ENCODE data around the gene FOXK2. TPM values are rescaled to one million over a fixed set of nuclear protein-coding genes. Genes with fewer than 3 reads are reported as not detected.

Gene FOXK2
- total RNA-seq, 1 donor, result 16.1 TPM

DNA sequence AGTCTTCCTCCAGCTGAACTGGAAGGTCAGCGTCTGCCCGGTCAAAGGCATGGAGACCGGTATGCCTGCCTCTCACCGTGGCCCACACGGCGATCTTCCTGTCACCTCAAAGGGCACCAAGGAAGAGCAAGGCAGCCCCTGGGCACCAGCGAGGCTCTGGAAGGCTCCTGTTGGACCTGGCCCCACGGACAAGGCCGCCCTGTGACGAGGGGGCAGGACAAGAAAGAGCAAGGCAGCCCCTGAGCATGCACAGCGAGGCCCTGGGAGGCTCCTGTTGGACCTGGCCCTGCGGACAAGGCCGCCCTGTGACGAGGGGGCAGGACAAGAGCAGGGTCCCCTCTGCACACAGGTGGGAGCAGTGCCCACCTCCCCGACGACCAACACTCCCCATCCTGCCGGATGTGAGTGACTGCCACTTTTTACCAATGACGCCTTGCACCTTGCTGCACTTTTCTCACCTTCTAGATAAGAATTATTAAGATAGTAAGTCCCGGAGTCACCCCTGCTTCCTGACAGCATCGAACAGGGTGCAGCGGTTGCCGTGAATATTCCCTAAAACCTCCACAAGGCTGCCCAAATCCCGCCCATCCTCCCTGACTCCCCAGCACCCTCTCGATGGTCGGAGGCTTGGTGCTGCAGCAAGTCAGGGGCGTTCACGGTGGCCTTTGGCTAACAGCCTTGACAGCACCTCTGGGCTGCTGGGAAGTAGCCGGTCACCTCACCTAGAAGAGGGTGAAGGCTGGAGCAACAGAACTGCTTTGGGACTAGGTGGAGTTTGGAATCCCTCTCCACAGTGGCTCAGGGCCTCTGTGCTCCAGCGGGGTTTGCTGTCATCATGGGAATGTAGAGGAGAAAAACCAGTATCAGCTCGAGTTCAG lies 134.4 kb downstream of the FOXK2 start:
- Histone ChIP-seq H3K4me3 (ENCODE audit: low read length) (no peak overlapping the region), H3K27me3 (ENCODE audit: insufficient read depth, low read length) (no peaks in the 10 kb centered on the region)

More for the DNA sequence above, 134.4 kb downstream of the FOXK2 start:
- Histone ChIP-seq H3K4me1 (ENCODE audit: insufficient read depth, low read length) (peaks cover 19% of the 10 kb centered on the region), H3K9me3 (ENCODE audit: low read depth, low read length) (no peaks in the 10 kb centered on the region)

Other genes with a start within 250 kb of the FOXK2 start
- 89.3 TPM for gene CSNK1D, start 246.0 kb upstream of the FOXK2 start, total RNA-seq
- 48.5 TPM for gene CD7, start 202.1 kb upstream of the FOXK2 start, total RNA-seq
- gene SECTM1, start 186.0 kb upstream of the FOXK2 start, total RNA-seq, result 49.5 TPM
- gene TEX19, start 160.5 kb upstream of the FOXK2 start, total RNA-seq, result not detected
- gene UTS2R, start 148.0 kb upstream of the FOXK2 start, total RNA-seq, result not detected
- gene HEXD, start 101.4 kb upstream of the FOXK2 start, total RNA-seq, result 16.0 TPM
- gene OGFOD3, start 101.1 kb upstream of the FOXK2 start, total RNA-seq, result 11.9 TPM
- 32.4 TPM for gene CYBC1, start 69.0 kb upstream of the FOXK2 start, total RNA-seq
- 48.7 TPM for gene NARF, start 61.0 kb upstream of the FOXK2 start, total RNA-seq
- gene WDR45B, start 128.7 kb downstream of the FOXK2 start, total RNA-seq, result 73.3 TPM
- gene RAB40B, start 179.0 kb downstream of the FOXK2 start, total RNA-seq, result 0.63 TPM
- gene FN3KRP, start 197.0 kb downstream of the FOXK2 start, total RNA-seq, result 7.2 TPM
- 0.73 TPM for gene FN3K, start 215.9 kb downstream of the FOXK2 start, total RNA-seq
- 20.5 TPM for gene TBCD, start 232.3 kb downstream of the FOXK2 start, total RNA-seq

Data from mononuclear cell (primary cell).